Bronchial epithelial cell (primary cell): ENCODE data around the gene SELENOI. TPM values are rescaled to one million over a fixed set of nuclear protein-coding genes. Genes with fewer than 3 reads are reported as not detected.
"Not testable (repeated sequence)": the region's sequence is repeated elsewhere in the genome, so short reads cannot be mapped to it uniquely, and the experiment has no call there.

Source experiments
- DNase-seq: peaks from one replicate; pipeline ENCODE4 v3.0.0-alpha.2; 2010; ENCODE audit warnings: low read depth
- FAIRE-seq: peaks from 2 replicates; lab custom pipeline; 2011; peaks lifted over from hg19 to GRCh38; lab: Jason Lieb, UNC
- H3K27me3 ChIP-seq: 2 replicates; pipeline ENCODE4 v1.5.1; 2011; ENCODE audit warnings: low read length; ENCODE audit not compliant: control insufficient read depth, insufficient read depth
- H3K36me3 ChIP-seq: 2 replicates; pipeline ENCODE4 v1.5.1; 2011; ENCODE audit warnings: low read length; ENCODE audit not compliant: control insufficient read depth, insufficient read depth
- H3K4me3 ChIP-seq: 2 replicates; pipeline ENCODE4 v1.5.1; 2011; ENCODE audit warnings: mild to moderate bottlenecking, low read depth, low read length, control low read depth
- total RNA-seq: library from RNA; depleted of rRNA; stranded (reverse); fragments of >200 nt; gene quantifications from 2 replicates; pipeline ENCODE4 v1.2.1, GENCODE V29; 2014
- TF ChIP-seq, protein P1 (sequence below): IDR thresholded peaks from 2 replicates; pipeline ENCODE4 v1.5.1; 2011; ENCODE audit warnings: mild to moderate bottlenecking, moderate library complexity, low read length, control low read depth, inconsistent platforms; ENCODE audit not compliant: insufficient read depth, severe bottlenecking

Gene SELENOI
- total RNA-seq, 1 donor from 2014 or later = 32.6 TPM

DNA sequence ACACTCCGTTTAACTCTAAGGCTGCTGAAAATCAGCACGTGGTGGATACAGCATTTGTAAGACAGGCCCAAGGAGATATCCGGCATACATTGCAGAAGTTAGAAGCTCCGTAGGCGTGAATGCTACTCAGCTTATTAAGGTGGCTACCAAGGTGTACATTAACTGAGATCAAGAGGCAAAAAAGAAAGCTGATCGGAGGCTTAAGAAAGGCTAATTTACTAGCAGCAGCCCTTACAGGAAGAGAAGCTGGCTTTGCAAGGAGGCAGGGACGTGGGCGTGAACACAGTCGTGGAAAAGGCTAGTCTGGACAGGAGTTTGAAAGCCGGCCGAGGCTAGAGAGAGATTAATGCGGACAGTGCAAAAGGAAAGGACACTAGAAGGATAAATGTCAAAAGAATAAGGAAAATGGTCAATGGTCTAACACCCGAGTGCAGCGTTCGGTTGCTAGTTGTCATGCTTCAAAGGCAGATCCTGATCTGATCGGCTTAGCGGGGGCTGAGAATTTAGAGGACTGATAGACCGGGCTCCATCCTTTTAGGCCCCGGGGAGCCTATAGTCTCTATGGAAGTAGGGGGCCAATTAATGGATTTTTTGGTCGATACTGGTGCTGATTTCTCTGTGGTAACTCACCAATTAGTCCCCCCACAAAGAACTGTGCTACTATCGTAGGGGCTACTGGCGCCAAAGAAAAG lies 45.6 kb upstream of the SELENOI start:
- TF ChIP-seq, protein P1, sequence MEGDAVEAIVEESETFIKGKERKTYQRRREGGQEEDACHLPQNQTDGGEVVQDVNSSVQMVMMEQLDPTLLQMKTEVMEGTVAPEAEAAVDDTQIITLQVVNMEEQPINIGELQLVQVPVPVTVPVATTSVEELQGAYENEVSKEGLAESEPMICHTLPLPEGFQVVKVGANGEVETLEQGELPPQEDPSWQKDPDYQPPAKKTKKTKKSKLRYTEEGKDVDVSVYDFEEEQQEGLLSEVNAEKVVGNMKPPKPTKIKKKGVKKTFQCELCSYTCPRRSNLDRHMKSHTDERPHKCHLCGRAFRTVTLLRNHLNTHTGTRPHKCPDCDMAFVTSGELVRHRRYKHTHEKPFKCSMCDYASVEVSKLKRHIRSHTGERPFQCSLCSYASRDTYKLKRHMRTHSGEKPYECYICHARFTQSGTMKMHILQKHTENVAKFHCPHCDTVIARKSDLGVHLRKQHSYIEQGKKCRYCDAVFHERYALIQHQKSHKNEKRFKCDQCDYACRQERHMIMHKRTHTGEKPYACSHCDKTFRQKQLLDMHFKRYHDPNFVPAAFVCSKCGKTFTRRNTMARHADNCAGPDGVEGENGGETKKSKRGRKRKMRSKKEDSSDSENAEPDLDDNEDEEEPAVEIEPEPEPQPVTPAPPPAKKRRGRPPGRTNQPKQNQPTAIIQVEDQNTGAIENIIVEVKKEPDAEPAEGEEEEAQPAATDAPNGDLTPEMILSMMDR = no peak
- peak; percentile 81 for DNase-seq
- H3K27me3 ChIP-seq = no peaks in the 10 kb centered on the region
- no peaks in the 10 kb centered on the region for H3K36me3 ChIP-seq
- H3K4me3 ChIP-seq = peak overlapping the region; percentile 36
- no peak for FAIRE-seq

DNA sequence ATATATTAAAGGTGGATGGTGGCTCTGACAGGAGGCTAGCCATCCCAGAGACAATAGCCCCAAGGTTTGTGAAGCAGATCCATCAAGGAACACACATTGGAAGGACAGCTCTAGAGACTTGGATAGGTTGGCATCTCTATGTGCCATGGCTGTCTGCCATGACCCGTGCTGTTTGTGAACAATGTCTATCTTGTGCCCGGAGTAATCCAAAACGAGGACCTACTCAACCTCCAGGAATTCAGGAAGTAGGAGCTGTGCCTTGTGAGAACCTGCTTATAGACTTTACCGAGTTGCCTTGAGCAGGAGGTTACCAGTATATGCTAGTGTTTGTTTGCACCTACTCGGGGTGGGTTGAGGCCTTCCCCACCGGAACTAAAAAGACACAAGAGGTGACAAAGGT lies 43.1 kb upstream of the SELENOI start:
- TF ChIP-seq, protein P1 = no peak
- H3K36me3 ChIP-seq = no peaks in the 10 kb centered on the region
- FAIRE-seq = peak; percentile 50
- H3K27me3 ChIP-seq = no peaks in the 10 kb centered on the region
- DNase-seq = peak; percentile 89
- H3K4me3 ChIP-seq = no peak overlapping the region

DNA sequence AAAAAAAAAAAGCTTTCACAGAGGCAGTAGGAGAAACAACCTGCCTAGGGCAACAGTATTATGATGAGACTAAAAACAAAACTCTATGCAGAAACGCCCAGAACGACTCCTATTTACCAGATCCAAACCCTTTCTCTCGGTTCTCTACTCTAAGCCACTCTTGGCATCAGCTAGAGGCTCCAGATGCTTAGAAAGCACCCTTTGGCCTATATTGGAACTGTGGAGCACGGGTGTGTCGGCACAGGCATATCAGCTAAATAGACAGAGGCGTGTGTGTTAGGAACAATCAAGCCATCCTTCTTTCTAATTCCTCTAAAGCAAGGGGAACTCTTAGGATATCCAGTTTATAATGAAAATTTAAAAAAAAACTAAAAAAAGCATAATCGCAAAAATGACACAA lies 40.8 kb upstream of the SELENOI start:
- H3K36me3 ChIP-seq, FAIRE-seq, H3K4me3 ChIP-seq, H3K27me3 ChIP-seq: not testable (repeated sequence)
- DNase-seq = peak; percentile 12

DNA sequence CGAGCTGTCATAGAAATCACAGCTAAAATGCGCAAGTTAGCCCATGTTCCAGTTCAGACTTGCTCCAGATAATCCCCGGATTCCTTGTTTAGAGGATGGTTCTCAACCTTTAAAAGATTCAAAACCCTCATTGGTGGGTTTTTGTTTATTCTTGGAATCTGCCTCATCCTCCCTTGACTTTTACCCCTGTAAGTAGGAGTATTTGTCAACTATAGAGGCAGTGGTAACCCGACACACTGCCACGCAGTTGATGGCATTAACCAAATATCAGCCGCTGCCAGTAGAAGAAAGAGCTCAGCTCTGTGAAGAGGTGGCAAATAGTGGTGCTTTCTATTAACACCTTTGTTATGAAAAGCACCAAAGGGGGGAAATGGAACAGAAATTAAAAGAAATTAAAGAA lies 40.4 kb upstream of the SELENOI start:
- Histone ChIP-seq H3K36me3 (no peaks in the 10 kb centered on the region), H3K27me3 (no peaks in the 10 kb centered on the region), H3K4me3 (no peak overlapping the region)
- FAIRE-seq = no peak
- TF ChIP-seq, protein P1 = no peak
- peak; percentile 32 for DNase-seq

DNA sequence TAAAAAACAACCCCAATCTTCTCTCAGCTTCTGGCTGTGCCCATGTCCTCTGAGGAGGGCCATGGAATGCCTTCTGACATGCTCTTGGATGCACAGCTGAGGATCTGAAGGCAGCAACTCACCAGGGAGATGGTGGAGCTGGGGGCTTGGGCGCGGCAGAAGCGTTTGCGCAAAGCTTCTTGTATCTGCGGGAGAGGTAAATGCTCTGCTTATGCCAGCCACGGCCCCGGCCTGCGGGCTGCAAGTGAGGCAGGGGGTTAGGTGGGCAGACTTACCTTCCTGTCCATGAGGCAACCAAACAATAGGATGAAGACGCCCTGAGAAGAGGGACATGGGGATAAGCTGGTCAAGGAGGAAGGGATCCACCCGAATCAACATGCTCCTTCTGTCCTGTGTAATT lies 36.0 kb upstream of the SELENOI start:
- TF ChIP-seq, protein P1 = no peak
- H3K4me3 ChIP-seq = no peak overlapping the region
- no peaks in the 10 kb centered on the region for H3K36me3 ChIP-seq
- DNase-seq = no peak
- no peaks in the 10 kb centered on the region for H3K27me3 ChIP-seq
- FAIRE-seq = no peak

DNA sequence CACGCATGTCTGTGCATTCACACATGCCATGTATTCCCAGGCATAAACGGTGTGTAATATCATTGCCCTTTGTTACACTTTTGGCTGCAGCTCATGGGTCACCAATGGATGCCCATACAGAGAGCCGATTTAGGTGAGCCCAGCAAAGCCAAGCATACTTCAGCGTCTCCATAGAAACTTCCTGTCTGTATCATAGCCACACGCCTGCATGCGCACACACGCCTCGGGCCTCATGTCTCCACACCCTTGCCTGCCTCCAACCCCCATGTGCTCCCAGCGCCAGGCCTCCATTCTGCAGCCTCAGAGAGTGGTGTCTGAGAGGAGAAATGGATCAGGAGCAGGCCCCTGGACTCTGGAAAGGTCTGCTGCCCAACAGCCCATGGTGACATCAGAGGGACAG lies 33.5 kb upstream of the SELENOI start:
- DNase-seq = peak; percentile 80
- no peaks in the 10 kb centered on the region for H3K27me3 ChIP-seq
- TF ChIP-seq, protein P1 = no peak
- H3K4me3 ChIP-seq = no peak overlapping the region
- peak; percentile 70 for FAIRE-seq
- H3K36me3 ChIP-seq = no peaks in the 10 kb centered on the region
